Erythroblast (primary cell): ENCODE results near the gene DAP.

Experiments used
- GATA1 ChIP-seq: IDR thresholded peaks from 2 replicates; pipeline ENCODE4 v1.6.1; 2011; ENCODE audit warnings: low read depth, mild to moderate bottlenecking, control low read depth, low read length, moderate library complexity
- POLR2A ChIP-seq: IDR thresholded peaks from 2 replicates; pipeline ENCODE4 v1.6.1; 2011; ENCODE audit warnings: mild to moderate bottlenecking, low read length

DNA sequence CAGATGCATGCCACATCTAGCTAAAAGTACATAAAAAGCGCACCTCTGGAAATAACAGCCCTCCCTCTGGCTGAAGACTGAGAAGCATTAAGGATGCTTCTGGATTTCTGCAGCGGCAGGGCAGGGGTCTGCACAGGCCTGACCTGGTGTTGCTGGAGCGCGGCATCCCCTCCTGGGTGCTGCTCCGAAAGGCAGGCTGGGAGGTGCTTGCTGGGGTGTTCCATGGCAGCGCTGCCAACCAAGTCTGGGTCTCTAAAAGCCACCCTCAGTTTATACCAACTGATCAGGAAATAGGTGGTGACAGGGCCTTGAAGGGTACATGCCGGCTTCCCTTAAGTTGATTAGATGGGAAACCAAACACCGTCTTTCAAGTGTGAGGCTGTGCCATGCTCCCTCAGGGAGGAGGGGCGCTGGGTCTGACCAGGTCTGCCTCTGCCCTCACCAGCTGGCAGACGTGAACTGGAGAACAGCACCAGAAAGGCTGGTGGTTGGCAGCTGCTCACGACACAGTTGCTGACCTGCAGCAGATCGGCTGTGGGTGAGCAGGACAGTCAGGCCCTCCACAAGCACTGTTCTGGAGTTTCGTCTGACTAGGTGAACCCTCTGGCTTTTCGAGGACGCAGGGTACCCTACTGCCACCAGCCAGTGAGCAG lies 81.6 kb downstream of the DAP start:
- TF ChIP-seq POLR2A (no peak), GATA1 (no peak)
